GM12878 (cell line): ENCODE data around the gene CFAP300. TPM values are rescaled to one million over a fixed set of nuclear protein-coding genes. Genes with fewer than 3 reads are reported as not detected.

Source experiments
- ATAC-seq: fragments of 200-7000 bp; cut with Tn5 transposase; 3 replicates; pipeline ENCODE4 v1.9.1; 2020; ENCODE audit warnings: mild to moderate bottlenecking, moderate library complexity
- BruUV-seq: library from RNA; stranded (reverse); fragments of 400-500 nt; replicated peaks from 2 replicates; lab custom pipeline; 2021; lab: Mats Ljungman, UMichigan
- CTCF ChIA-PET: fragments of 300-600 bp; sonication (Branson Sonifier 250); formaldehyde crosslinking; extraction: SDS; loops from one replicate; lab custom pipeline; 2021; ENCODE audit warnings: inconsistent platforms; lab: Yijun Ruan, JAX
- POLR2A ChIA-PET: fragments of 350-600 bp; formaldehyde crosslinking; extraction: SDS; loops from one replicate; lab custom pipeline; 2021; ENCODE audit warnings: inconsistent platforms; lab: Charles Lee
- RAD21 ChIA-PET: fragments of 300-600 bp; sonication (Branson Sonifier 250); formaldehyde crosslinking; loops from one replicate; lab custom pipeline; 2023; ENCODE audit warnings: antibody characterized with exemption; ENCODE audit not compliant: unreplicated experiment; lab: Charles Lee
- SMC1A ChIA-PET: fragments of 300-600 bp; sonication (Branson Sonifier 250); formaldehyde crosslinking; loops from one replicate; lab custom pipeline; 2023; ENCODE audit not compliant: unreplicated experiment, uncharacterized antibody; lab: Charles Lee
- DNase-seq: peaks from one replicate; pipeline ENCODE4 v3.0.0-alpha.2; 2011; ENCODE audit warnings: low read depth, low spot score
- FAIRE-seq: peaks from 3 replicates; lab custom pipeline; 2011; peaks lifted over from hg19 to GRCh38; lab: Jason Lieb, UNC
- H2AFZ ChIP-seq: 2 replicates; pipeline ENCODE4 v1.6.0; 2011; ENCODE audit warnings: low read depth, low read length, control low read depth; ENCODE audit not compliant: control insufficient read depth
- H3K27ac ChIP-seq: 2 replicates; pipeline ENCODE4 v1.5.1; 2011; ENCODE audit warnings: control low read depth; ENCODE audit not compliant: control insufficient read depth, insufficient read depth
- H3K27me3 ChIP-seq, 2 experiments: replicated peaks in 1 of 2; 2 replicates each; pipeline versions ENCODE4 v1.6.0 to v1.6.1; 2011; ENCODE audit warnings: low read length in 1 of 2; ENCODE audit not compliant: control insufficient read depth in 2 of 2, insufficient read depth in 2 of 2
- H3K36me3 ChIP-seq, 2 experiments: 2 replicates each; pipeline ENCODE4 v1.5.1; 2011; ENCODE audit warnings: low read length in 1 of 2; ENCODE audit not compliant: control insufficient read depth in 2 of 2, insufficient read depth in 2 of 2
- H3K4me1 ChIP-seq: 2 replicates; pipeline ENCODE4 v1.6.1; 2011; ENCODE audit warnings: mild to moderate bottlenecking, low read length, moderate library complexity, mixed read lengths; ENCODE audit not compliant: control insufficient read depth, insufficient read depth
- H3K4me2 ChIP-seq: 2 replicates; pipeline ENCODE4 v1.6.0; 2011; ENCODE audit warnings: control low read depth; ENCODE audit not compliant: control insufficient read depth, insufficient read depth
- H3K4me3 ChIP-seq: fragments of 200-600 bp; sonication (generic); 2 replicates; pipeline ENCODE4 v1.5.1; 2016
- H3K79me2 ChIP-seq: 2 replicates; pipeline ENCODE4 v1.6.0; 2011; ENCODE audit warnings: low read length; ENCODE audit not compliant: control insufficient read depth, insufficient read depth
- H3K9ac ChIP-seq: 2 replicates; pipeline ENCODE4 v1.8.0; 2011; ENCODE audit warnings: low read length, control low read depth, mixed read lengths; ENCODE audit not compliant: control insufficient read depth, insufficient read depth
- H3K9me3 ChIP-seq: replicated peaks from 3 replicates; pipeline ENCODE4 v1.5.1; 2011; ENCODE audit warnings: mild to moderate bottlenecking, low read length; ENCODE audit not compliant: control insufficient read depth, insufficient read depth
- H4K20me1 ChIP-seq: 2 replicates; pipeline ENCODE4 v1.6.0; 2011; ENCODE audit not compliant: control insufficient read depth, insufficient read depth
- BACH1 ChIP-seq: fragments of 450-650 bp; IDR thresholded peaks from 2 replicates; pipeline ENCODE4 v1.6.1; 2017; ENCODE audit warnings: mild to moderate bottlenecking, borderline replicate concordance
- BCLAF1 ChIP-seq: fragments of 450-650 bp; IDR thresholded peaks from 2 replicates; pipeline ENCODE4 v1.6.1; 2017; ENCODE audit warnings: antibody characterized with exemption, mild to moderate bottlenecking, moderate library complexity
- CBFB ChIP-seq: IDR thresholded peaks from 2 replicates; pipeline ENCODE4 v1.6.1; 2016; ENCODE audit warnings: antibody characterized with exemption, low read depth
- E2F4 ChIP-seq: IDR thresholded peaks from 2 replicates; pipeline ENCODE4 v1.6.1; 2012; ENCODE audit warnings: low read depth, low read length, improper control_type of control experiment
- ETV6 ChIP-seq, 2 experiments: fragments of 450-650 bp in 1 of 2; IDR thresholded peaks in 1 of 2; conservative IDR thresholded peaks in 1 of 2; 2 replicates each; pipeline ENCODE4 v1.6.1; 2014; ENCODE audit warnings: antibody characterized with exemption in 1 of 2, borderline replicate concordance in 1 of 2, low read depth in 1 of 2, mild to moderate bottlenecking in 1 of 2, moderate library complexity in 1 of 2
- FOXK2 ChIP-seq: fragments of 450-650 bp; IDR thresholded peaks from 2 replicates; pipeline ENCODE4 v1.6.1; 2017; ENCODE audit warnings: mild to moderate bottlenecking, moderate library complexity
- PML ChIP-seq: IDR thresholded peaks from 2 replicates; pipeline ENCODE4 v1.6.1; 2012; ENCODE audit warnings: low read length, inconsistent platforms
- USF2 ChIP-seq: IDR thresholded peaks from 2 replicates; pipeline ENCODE4 v1.6.1; 2011; ENCODE audit warnings: low read depth, low read length, improper control_type of control experiment, borderline replicate concordance
- ZBED1 ChIP-seq: IDR thresholded peaks from 2 replicates; pipeline ENCODE4 v1.6.1; 2016; ENCODE audit warnings: borderline replicate concordance
- ZNF24 ChIP-seq: fragments of 450-650 bp; IDR thresholded peaks from 2 replicates; pipeline ENCODE4 v1.6.1; 2017; ENCODE audit warnings: antibody characterized with exemption, mild to moderate bottlenecking
- WGBS: methylation state at CpG from one replicate; pipeline ENCODE4 v1.1.6; 2016; ENCODE audit warnings: low lambda C conversion rate; ENCODE audit not compliant: insufficient replicate concordance, insufficient coverage; ENCODE audit errors: missing lambda C conversion rate; 5-methylcytosine and 5-hydroxymethylcytosine counted together
- in situ Hi-C: fragments of 300-500 bp; cut with MboI; formaldehyde crosslinking; loops from 9 replicates; pipeline ENCODE4 v1.14.3; 2018; ENCODE audit warnings: mixed read lengths
- intact Hi-C: fragments of 100-400 bp; cut with micrococcal nuclease; formaldehyde crosslinking; loops from one replicate; pipeline ENCODE4 v1.14.2; 2022; ENCODE audit not compliant: unreplicated experiment
- polyA plus RNA-seq, 11 experiments: library from polyadenylated mRNA; depleted of rRNA in 4 of 11; unstranded in 6 of 11; stranded (reverse) in 5 of 11; fragments of >200 nt; fragmentation: Nextera tagmentation in 4 of 11; fragmentation: Illumina TruSeq in 1 of 11; extraction: Ambion mirVana in 4 of 11; extraction: Trizol in 1 of 11; gene quantifications; 1 replicate in 1 of 11; 2 replicates in 10 of 11; pipeline versions ENCODE4 v1.2.1 to v1.2.3, GENCODE V29; 2011 to 2016; ENCODE audit warnings: inconsistent platforms in 2 of 11, missing spikeins in 2 of 11, low read depth in 1 of 11
- total RNA-seq, 4 experiments: library from RNA; depleted of rRNA in 3 of 4; stranded (reverse); fragments of >200 nt in 3 of 4; fragmentation: Illumina TruSeq in 1 of 4; extraction: Trizol in 1 of 4; gene quantifications; 2 replicates each; pipeline versions ENCODE4 v1.2.1 to v1.2.3, GENCODE V29; 2013 to 2021

CFAP300 gene
- total and polyA plus RNA-seq, 10 of the 15 experiments (the other 5 are each of a cell fraction or from before 2014, with no cell fraction given) = not detected

- intact Hi-C loops = no loop called here
- no peak for DNase-seq
- ChIA-PET RAD21 (no interaction called here), POLR2A (no interaction called here), CTCF (no interaction called here), SMC1A (no interaction called here)
- 4% methylated on average over 1 of the region's 1 CpG for WGBS
- Histone ChIP-seq H3K36me3 (no peaks in the 10 kb centered on the region), H3K27me3 (no peaks in the 10 kb centered on the region), H3K9me3 (no peaks in the 10 kb centered on the region), H4K20me1 (no peaks in the 10 kb centered on the region), H2AFZ (no peak overlapping the region), H3K79me2 (no peaks in the 10 kb centered on the region), H3K4me2 (no peak overlapping the region), H3K4me3 (no peak overlapping the region), H3K27ac (no peak overlapping the region), H3K9ac (no peak overlapping the region), H3K4me1 (no peaks in the 10 kb centered on the region)
- TF ChIP-seq FOXK2 (no peak), E2F4 (no peak), CBFB (no peak), ZBED1 (no peak), PML (no peak), USF2 (no peak), BCLAF1 (no peak), BACH1 (no peak), ETV6 (conservative IDR thresholded peaks at IDR 0.05 in 1 of 2, IDR thresholded peaks at IDR 0.05 in 1 of 2; ENCODE audit: borderline replicate concordance in 1 of 2, low read depth in 1 of 2) (no peak), ZNF24 (no peak)
- FAIRE-seq = no peak
- in situ Hi-C loops = no loop called here
- BruUV-seq = no TSS peak
- ATAC-seq = no peak
These were observed 10.5 kb upstream of the CFAP300 start for GRCh38 chr11:102036757-102037156.
